GM19395 (cell line): ENCODE results near the gene SLC3A2.
"Not testable (repeated sequence)": the region's sequence is repeated elsewhere in the genome, so short reads cannot be mapped to it uniquely, and the experiment has no call there.

Experiments
- ATAC-seq: cut with Tn5 transposase; IDR thresholded peaks from one replicate; pipeline ENCODE4 v1.9.1; 2021; ENCODE audit warnings: mild to moderate bottlenecking, moderate library complexity; ENCODE audit not compliant: unreplicated experiment

SLC3A2 gene

DNA sequence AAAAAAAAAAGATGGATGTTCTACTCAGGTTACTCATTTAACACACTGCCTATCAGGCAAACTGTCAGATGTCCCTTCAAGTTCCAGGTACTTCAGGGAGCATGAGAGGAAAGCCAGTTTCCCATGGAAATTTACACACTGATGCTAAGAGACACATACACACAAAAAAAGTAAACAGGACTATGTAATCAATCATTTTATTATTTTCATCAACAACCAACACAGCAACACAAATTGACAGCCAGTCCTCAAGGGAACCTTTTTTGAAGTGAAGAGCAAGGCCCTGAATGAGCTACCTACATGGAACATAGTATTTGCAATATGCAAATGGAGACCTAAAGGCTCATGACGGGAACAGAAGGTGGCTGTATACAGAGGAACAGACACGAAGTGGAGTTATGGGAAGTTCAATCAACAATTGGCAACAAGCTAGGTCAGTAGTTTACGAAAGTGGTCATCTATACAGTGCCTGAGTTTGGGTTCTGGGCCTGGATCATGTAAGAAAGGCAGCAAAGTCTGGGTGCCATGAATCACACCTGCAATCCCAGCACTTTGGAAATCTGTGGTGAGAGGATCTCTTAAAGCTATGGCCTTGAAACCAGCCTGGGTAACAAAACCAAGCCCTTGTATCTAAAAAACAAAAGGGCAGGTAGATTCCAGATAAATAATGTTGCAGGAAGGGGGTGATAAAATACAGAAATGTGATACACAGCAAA lies 28.7 kb upstream of the SLC3A2 start:
- ATAC-seq = no peak

DNA sequence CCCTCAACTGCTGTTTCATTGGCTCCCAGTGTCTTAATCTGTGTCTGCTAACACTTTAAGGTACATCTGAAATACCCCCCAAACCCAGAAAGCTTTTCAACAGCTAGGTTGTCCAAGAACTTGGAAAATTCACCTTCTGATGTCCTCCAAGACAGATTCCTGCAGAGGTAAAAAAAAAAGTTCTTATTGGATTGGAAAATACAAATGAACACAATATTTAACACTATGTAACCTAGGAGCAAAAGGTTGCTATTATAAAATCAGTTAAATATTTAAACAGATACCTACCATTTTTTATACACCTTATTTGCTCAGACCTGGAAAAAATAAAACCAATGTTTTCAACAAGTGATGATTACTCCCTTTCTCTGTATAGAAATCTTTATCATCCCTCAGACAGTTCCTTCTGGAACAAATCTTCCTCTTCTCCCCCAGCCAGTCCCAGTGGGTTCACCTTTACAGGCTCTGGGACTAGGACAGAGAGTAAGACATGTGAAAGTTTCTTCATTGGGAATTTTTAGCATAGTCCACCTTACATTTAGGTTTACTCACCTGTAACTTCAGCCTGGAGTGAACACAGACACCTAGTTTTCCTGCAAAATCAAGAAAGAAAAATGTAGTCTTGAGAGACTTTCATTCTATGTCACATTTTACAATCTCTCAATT lies 28.0 kb upstream of the SLC3A2 start:
- no peak for ATAC-seq

DNA sequence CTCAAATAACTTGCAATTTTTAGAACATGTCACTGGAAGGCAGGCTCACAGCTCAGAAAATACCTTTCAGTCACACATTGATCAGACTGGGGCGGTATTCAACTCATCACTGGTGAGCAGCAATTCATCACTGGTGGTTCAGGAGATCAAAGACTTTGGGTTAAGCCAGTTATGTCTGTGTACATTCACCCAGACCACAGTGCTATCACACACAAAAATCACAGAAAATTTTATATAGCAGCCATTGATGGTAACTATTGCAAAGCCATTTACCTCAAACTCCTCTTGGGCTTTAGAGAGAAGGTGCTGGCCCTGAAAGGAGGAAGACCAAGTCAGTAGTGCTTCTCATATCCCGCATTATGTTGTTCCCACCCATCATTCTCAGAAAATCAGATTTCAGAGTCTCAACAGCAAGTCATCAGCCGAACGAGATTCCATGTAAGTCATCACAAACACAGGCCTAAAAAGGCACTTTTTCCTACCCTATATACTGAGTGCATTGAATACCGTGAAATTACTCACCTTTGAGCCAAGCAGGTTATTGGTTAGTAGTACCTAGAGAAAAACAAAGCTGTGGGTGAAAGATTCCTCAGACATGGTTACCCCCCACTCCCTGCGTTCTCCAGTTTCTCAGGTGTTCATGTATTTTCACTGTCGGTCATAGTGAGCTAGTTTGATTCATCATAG lies 27.3 kb upstream of the SLC3A2 start:
- ATAC-seq = no peak

DNA sequence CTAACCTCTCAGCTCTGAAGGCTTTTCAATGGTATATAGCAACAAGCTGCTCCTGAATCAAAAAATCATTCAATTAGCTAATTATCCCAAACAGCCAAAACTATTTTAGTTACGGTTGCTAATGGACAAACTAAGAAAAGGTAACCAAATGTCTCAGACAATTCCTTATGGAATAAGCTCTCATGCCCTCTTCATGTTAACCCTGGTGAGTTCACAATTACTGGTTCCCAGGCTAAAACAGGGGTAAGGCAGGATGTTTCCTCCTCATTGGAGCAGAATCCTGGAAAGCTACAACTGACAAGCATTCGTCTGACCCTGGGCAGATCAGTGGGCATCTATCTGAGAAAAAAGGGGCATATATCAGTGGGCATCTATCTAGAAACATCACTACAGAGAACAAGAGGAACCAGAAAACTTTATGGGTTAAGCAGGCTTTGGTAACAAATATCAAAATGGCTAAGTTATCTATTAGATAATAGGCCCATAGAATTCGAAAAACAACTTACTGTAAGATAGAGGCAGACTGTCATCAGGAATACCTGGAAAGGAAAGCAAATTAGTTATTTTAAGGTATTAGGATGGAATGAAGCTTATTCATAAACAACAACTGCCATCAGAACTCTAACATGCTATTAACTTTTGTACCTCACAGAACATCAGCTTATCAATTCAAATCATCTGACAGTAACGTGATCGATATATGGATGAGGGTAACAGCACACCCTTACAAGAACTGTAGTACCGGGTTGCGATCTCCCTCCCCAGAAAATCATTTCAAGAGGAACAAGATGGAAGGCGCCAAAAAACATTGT lies 26.5 kb upstream of the SLC3A2 start:
- no peak for ATAC-seq

DNA sequence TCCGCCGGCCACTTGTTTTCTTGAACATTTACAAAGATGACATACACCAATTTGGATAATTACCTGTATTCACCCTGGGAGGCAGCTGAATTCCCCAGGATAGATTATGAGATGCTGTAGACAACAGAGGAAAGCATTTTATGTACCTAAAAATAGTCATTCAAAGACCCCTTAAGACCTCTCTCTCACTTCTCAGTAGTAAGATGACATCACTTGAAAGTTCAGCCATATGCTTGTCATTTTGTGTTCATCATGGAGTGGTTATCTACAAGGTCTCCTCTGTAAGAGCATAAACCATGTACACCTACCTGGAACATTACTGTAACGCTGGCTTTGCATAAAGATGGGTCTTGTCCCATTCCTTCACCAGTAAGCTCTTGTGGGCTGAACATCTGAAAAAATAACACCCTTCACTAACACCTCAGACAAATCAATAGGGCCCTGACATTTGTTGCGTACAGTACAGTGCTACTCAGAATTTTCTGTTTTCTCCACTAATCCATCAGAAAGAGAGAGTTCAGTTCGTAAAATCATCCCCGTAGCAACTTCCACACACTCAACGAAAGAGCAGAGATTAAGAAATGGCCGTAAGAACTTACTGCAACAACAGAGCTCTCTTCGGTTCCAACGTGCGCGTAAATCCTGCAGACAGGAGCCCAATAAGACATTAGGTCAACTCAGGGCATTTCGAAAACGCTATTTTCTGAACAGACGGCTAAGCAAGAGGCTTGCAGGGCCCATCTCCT lies 25.7 kb upstream of the SLC3A2 start:
- ATAC-seq = no peak

DNA sequence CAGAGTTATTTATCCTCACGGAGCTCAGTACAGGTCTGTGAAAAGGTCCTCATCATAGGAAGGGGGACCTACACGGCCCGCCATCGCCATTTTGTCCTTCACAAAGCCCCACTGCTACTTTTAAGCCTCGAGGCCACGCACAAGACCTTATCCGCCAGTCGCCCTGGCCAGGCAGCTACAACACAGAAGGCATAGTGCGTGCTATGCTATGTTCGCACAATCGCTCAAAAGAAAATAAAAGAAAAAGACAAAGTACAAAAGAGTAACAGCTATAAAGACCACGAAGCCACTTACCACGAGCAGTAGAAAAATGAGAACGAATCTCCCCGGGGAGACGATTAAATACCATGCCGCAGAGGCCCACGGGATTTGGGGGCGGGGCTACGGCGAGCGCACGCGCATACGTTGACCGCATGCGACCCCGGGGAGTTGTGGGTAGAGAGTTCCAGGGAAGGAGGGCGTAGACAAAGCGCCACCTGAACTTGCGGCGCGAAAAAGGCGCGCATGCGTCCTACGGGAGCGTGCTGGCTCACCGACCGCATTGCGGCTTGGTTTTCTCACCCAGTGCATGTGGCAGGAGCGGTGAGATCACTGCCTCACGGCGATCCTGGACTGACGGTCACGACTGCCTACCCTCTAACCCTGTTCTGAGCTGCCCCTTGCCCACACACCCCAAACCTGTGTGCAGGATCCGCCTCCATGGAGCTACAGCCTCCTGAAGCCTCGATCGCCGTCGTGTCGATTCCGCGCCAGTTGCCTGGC lies 24.9 kb upstream of the SLC3A2 start:
- ATAC-seq = peak; percentile 86

DNA sequence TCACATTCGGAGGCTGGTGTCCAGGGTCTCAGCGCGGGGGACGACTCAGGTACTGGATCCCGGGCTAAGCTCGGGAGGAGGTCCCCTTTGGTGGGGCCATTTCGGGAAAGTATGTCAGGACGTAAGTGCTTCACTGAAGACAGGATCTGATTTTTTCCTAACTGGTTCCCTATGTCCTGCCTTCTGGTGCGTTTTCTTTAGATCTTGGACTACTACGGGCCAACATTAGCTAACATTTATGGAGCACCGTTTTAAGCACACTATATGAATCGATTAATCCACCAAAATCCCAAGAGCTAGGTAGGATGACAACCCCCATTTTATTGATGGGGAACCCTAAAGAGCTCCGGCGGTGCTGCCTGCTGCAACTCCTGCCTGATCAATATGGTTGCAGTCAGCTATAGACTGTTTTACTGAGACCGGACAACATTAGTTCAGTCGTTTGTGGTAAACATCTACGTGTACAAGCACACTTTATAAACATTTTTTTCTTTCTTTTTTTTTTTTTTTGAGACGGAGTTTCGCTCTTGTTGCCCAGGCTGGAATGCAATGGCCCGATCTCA lies 24.3 kb upstream of the SLC3A2 start:
- no peak for ATAC-seq

DNA sequence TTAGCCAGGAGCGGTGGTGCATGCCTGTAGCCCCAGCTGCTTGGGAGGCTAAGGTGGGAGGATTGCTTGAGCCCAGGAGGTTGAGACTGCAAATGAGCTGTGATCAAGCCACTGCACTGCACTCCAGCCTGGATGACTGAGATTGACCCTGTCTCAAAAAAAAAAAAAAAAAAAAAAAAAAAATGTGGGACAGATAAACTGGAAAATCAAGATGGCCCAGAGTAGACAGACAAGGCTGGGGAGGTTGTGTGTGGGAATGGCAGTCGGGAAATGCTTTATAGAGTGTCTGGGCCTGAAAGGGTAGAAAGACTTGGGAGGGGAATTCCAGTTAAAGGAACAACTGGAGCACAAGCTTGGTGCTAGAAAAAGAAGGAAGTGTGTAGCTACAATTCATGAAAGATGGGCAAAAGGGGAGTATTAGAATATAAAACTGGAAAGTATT lies 23.1 kb upstream of the SLC3A2 start:
- no peak for ATAC-seq

DNA sequence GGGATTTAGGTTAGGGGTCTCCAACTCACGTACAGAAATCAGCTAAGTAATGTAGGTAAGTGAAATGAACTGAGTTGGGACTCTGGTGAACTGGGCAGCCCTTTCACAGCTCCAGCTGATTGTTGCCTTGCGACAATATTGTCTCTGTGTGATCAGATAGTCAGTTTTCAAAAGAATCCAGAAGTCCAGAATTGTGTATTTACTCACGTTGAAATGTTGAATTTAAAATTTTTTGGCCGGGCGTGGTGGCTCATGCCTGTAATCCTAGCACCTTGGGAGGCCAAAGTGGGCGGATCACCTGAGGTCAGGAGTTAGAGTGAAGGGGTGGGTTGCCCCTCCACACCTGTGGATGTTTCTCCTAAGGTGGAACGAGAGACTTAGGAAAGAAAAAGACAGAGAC lies 22.5 kb upstream of the SLC3A2 start:
- no peak for ATAC-seq

DNA sequence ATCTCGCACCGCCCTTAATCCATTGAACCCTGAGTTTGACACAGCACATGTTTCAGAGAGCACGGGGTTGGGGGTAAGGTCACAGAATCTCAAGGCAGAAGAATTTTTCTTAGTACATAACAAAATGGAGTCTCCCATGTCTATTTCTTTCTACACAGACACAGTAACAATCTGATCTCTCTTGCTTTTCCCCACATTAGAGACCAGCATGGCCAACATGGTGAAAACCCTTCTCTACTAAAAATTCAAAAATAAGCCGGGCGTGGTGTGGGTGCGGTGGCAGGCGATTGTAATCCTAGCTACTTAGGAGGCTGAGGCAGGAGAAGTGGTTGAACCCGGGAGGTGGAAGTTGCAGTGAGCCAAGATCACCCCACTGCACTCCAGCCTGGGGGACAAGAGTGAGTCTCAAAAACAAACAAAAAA lies 21.4 kb upstream of the SLC3A2 start:
- not testable (repeated sequence) for ATAC-seq

DNA sequence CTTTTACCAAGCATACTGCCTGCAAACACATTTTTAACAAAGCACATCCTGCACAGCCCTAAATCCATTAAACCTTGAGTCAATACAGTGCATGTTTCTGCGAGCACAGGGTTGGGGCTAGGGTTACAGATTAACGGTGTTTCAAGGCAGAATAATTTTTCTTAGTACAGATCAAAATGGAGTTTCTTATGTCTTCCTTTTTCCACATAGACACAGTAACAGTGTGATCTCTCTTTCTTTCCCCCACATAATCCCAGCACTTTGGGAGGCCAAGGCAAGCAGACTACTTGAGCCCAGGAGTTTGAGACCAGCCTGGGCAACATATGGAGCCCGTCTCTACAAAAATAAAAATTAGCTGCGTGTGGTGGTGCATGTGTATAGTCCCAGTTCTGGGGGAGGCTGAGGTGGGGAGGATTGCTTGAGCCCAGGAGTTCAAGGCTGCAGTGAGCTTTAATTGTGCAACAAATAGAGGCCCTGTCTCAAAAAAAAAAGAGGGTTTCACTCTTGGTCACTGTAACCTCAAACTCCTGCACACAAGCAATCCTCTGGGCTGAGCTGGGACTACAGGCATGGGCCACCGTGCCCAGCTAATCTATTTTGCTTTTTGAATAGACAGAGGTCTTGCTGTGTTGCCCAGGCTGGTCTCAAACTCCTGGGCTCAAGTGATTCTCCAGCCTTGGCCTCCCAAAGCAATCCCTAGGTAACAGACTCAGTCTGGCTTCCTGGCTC lies 19.7 kb upstream of the SLC3A2 start:
- ATAC-seq = no peak

DNA sequence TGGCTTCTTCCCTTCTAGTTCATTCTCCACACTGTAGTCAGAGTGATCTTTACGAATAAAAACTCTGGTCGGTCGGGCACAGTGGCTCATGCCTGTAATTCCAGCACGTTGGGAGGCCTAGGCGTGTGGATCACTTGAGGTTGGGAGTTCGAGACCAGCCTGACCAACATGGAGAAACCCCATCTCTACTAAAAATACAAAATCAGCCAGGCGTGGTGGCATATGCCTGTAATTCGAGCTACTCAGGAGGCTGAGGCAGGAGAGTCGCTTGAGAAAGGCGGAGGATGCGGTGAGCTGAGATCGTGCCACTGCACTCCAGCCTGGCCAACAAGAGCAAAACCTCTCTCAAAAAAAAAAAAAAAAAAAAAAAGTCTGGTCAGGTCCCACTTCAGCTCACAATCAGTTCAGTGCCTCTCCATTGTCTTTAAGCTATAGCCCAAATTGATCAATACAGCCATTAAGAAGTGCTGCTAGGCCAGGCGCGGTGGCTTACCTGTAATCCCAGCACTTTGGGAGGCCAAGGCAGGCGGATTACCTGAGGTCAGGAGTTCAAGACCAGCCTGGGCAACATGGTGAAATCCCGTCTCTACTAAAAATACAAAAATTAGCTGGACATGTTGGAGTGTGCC lies 19.0 kb upstream of the SLC3A2 start:
- not testable (repeated sequence) for ATAC-seq

DNA sequence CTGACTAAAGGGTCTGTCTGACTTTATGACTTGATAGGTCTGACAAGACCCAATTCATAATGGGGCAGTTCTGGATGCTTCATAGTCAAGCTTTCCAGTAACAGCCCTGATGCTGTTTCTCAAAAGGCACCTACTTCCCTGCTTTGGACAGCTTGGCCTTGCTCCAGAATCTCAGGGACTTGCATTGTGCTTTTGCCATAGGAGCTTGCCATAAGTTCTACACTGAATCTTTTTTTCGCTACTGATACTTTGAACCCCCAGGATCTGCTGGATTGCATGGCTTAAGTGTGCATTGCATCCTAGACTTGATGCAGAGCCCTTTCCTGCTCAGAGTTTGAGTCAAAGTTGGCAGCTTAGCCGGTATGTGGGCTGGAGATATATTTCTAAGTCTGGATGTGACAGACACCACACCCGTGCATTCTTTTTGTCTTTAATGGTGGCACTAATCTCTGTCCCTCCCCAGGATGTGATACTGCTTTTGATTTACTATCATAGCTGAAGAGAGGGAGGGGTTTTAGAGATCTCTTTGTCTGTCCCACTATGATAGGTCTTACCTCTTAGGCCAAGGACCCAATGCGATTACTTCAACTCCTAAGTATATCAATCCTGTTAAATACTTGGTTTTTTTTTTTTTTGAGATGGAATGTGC lies 16.9 kb upstream of the SLC3A2 start:
- no peak for ATAC-seq

DNA sequence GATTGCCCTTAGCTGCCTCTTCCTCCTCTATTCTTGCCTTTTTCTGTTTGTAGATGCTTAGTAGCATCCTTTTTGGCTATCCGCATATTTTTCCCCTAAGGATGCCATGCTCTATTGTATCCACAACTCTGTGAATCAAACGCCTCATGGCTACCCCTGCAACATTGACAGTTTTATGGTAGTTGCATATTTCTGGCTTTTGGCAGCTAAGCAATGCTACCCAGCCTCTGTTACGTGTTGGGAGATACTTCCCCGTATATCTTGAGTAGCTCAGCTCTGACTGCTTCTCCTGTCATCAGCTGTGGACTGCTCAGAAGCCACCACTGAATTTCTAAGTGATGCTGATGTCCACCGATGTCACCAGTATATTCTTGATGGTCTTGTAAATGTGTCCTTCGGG lies 15.1 kb upstream of the SLC3A2 start:
- ATAC-seq = no peak

DNA sequence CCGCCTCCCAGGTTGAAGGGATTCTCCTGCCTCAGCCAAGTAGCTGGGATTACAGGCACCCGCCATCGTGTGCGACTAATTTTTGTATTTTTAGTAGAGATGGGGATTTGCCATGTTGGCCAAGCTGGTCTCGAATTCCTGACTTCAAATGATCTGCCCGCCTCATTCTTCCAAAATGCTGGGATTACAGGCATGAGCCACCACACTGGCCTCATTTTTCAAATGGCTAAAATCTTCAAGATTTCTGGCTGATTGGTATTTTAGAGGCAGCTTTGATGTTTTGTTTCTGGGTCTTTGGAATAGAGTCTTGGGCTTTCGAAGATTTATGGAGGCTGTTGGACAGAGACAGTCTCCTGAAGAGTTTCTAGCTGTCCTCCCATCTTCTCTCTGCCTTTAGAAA lies 5.8 kb upstream of the SLC3A2 start:
- ATAC-seq = no peak

DNA sequence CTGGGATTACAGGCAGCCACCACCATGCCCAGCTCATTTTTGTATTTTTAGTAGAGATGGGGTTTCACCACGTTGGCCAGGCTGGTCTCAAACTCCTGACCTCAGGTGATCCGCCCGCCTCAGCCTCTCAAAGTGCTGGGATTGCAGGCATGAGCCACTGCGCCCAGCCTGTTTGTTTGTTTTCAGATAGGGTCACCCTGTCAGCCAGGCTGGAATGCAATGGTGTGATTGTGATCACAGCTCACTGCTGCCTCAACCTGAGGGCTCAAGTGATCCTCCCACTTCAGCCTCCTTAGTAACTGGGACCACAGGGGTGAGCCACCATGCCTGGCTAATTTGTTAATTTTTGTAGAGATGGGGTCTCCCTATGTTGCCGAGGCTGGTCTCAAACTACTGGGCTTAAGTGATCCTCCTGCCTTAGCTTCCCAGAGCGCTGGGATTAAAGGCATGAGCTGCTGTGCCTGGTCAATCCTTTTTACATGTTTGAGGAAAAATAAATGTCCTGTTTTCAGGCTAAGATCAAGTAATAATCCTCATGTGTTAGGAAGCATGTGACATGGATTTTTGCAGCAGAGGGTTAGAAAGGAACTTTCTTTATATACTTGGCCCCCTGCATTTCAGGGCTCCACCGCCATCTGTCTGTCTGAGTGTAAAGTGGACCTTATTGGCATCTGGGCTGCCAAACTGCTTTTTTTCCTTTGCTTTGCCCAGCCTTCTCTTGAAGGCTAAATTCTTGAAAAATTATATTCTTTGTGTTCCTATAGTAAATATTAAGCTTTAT lies 4.8 kb upstream of the SLC3A2 start:
- no peak for ATAC-seq

DNA sequence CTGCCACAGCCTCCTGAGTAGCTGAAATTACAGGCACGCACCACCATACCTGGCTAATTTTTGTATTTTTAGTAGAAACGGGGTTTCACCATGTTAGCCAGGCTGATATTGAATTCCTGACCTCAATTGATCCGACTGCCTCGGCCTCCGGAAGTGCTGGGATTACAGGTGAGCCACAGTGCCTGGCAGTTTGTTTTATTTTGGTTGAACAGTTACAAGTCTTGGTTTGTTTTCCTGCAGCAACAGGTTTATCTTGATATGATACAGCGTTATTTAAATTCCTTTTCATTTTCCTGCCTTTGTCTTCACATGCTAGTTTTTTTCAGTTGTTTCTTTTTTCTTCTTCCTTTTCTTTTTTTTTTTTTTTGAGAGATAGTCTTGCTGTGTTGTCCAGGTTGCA lies 4.0 kb upstream of the SLC3A2 start:
- no peak for ATAC-seq
